Peyer's patch (tissue), 4 donors: ENCODE results near the gene H6PD. TPM values are rescaled to one million over a fixed set of nuclear protein-coding genes. Genes with fewer than 3 reads are reported as not detected.

Source experiments
- DNase-seq, 3 donors: peaks; one replicate each; pipeline ENCODE4 v3.0.0-alpha.2; 2017 to 2019
- H3K27ac ChIP-seq, 4 donors: fragments of 200-600 bp; sonication (generic); one replicate each; pipeline ENCODE4 v1.5.1; 2016 to 2019
- H3K27me3 ChIP-seq, 2 donors: fragments of 200-600 bp; sonication (generic); one replicate each; pipeline ENCODE4 v1.5.1; 2019
- H3K36me3 ChIP-seq, 3 donors: fragments of 200-600 bp; sonication (generic); one replicate each; pipeline ENCODE4 v1.5.1; 2016 to 2019
- H3K4me1 ChIP-seq, 4 donors: fragments of 200-600 bp; sonication (generic); one replicate each; pipeline ENCODE4 v1.5.1; 2016 to 2019
- H3K4me3 ChIP-seq, 4 donors: fragments of 200-600 bp; sonication (generic); 1 replicate in 3 of 4; 2 replicates in 1 of 4; pipeline ENCODE4 v1.5.1; 2016 to 2019; ENCODE audit warnings: mild to moderate bottlenecking in 1 of 4
- H3K9me3 ChIP-seq, 4 donors: fragments of 200-600 bp; sonication (generic); one replicate each; pipeline ENCODE4 v1.5.1; 2016 to 2019; ENCODE audit warnings: mild to moderate bottlenecking in 1 of 4
- CTCF ChIP-seq, 6 experiments: fragments of 450-650 bp in 4 of 6; fragments of 200-600 bp in 2 of 6; sonication (generic) in 1 of 6; IDR thresholded peaks; one replicate each; pipeline ENCODE4 v1.5.1; 2017 to 2019; ENCODE audit warnings: antibody characterized with exemption in 6 of 6, mild to moderate bottlenecking in 3 of 6, moderate library complexity in 1 of 6
- POLR2A ChIP-seq, 2 donors: fragments of 450-650 bp; IDR thresholded peaks; one replicate each; pipeline ENCODE4 v1.5.1; 2017; ENCODE audit warnings: antibody characterized with exemption in 2 of 2, mild to moderate bottlenecking in 2 of 2, moderate library complexity in 2 of 2
- total RNA-seq, 4 donors: library from RNA; depleted of rRNA; stranded (reverse); fragments of >200 nt; gene quantifications; one replicate each; pipeline ENCODE4 v1.1.0, GENCODE V29; 2016

Gene H6PD
- total RNA-seq, 4 donors from 2014 or later = 23.1 to 72.9 (median 37.2) TPM

- Histone ChIP-seq H3K36me3 (no peaks in the 10 kb centered on the region), H3K4me1 (peaks cover 0 to 4% (median 0%) of the 10 kb centered on the region in 4 donors), H3K4me3 (no peak overlapping the region), H3K9me3 (no peaks in the 10 kb centered on the region), H3K27me3 (no peaks in the 10 kb centered on the region), H3K27ac (no peak overlapping the region)
- no peak for DNase-seq
- no peak for TF ChIP-seq POLR2A (IDR thresholded peaks at IDR 0.05)
Measured at GRCh38 chr1:9309080-9309479, 74.5 kb downstream of the H6PD start.

- DNase-seq = no peak
- Histone ChIP-seq H3K4me1 (peaks cover 0 to 4% (median 0%) of the 10 kb centered on the region in 4 donors), H3K9me3 (no peaks in the 10 kb centered on the region), H3K36me3 (no peaks in the 10 kb centered on the region), H3K27me3 (no peaks in the 10 kb centered on the region), H3K4me3 (no peak overlapping the region), H3K27ac (no peak overlapping the region)
- no peak for TF ChIP-seq POLR2A (IDR thresholded peaks at IDR 0.05)
- TF ChIP-seq CTCF (IDR thresholded peaks at IDR 0.05) = no peak
Measured at GRCh38 chr1:9309991-9310390, 75.4 kb downstream of the H6PD start.

GRCh38 chr1:9311029-9311428 lies 76.5 kb downstream of the H6PD start:
- no peaks in the 10 kb centered on the region for H3K36me3 ChIP-seq
- TF ChIP-seq CTCF (IDR thresholded peaks at IDR 0.05) = no peak
- no peak for TF ChIP-seq POLR2A (IDR thresholded peaks at IDR 0.05)
- no peak overlapping the region for H3K27ac ChIP-seq
- H3K9me3 ChIP-seq = no peaks in the 10 kb centered on the region
- H3K4me1 ChIP-seq = peaks cover 0 to 11% (median 2%) of the 10 kb centered on the region in 4 donors
- no peak for DNase-seq
- no peak overlapping the region for H3K4me3 ChIP-seq
- H3K27me3 ChIP-seq = no peaks in the 10 kb centered on the region

- no peak for DNase-seq
- H3K4me1 ChIP-seq = peaks cover 0 to 15% (median 2%) of the 10 kb centered on the region in 4 donors
- TF ChIP-seq CTCF (IDR thresholded peaks at IDR 0.05) (no peak), POLR2A (IDR thresholded peaks at IDR 0.05) (no peak)
- H3K27me3 ChIP-seq = no peaks in the 10 kb centered on the region
- H3K9me3 ChIP-seq = no peaks in the 10 kb centered on the region
- H3K36me3 ChIP-seq = no peaks in the 10 kb centered on the region
- H3K4me3 ChIP-seq = no peak overlapping the region
- H3K27ac ChIP-seq = no peak overlapping the region
Measured at GRCh38 chr1:9311479-9311878, 76.9 kb downstream of the H6PD start.

- TF ChIP-seq POLR2A (IDR thresholded peaks at IDR 0.05) (no peak), CTCF (IDR thresholded peaks at IDR 0.05) (no peak)
- Histone ChIP-seq H3K27ac (no peak overlapping the region), H3K27me3 (no peaks in the 10 kb centered on the region), H3K9me3 (no peaks in the 10 kb centered on the region), H3K36me3 (no peaks in the 10 kb centered on the region), H3K4me1 (peaks cover 0 to 23% (median 2%) of the 10 kb centered on the region in 4 donors), H3K4me3 (no peak overlapping the region)
- DNase-seq = no peak
Measured at GRCh38 chr1:9312168-9312720, 77.7 kb downstream of the H6PD start.

- DNase-seq = no peak
Measured at GRCh38 chr1:9313576-9313975, 79.0 kb downstream of the H6PD start.

More at GRCh38 chr1:9313576-9313975, 79.0 kb downstream of the H6PD start:
- TF ChIP-seq POLR2A (IDR thresholded peaks at IDR 0.05) = no peak
- no peak for TF ChIP-seq CTCF (IDR thresholded peaks at IDR 0.05)
- Histone ChIP-seq H3K9me3 (no peaks in the 10 kb centered on the region), H3K4me3 (no peak overlapping the region), H3K4me1 (peaks cover 0 to 36% (median 7%) of the 10 kb centered on the region in 4 donors), H3K27ac (no peak overlapping the region), H3K36me3 (no peaks in the 10 kb centered on the region), H3K27me3 (no peaks in the 10 kb centered on the region)
